ENCODE results near the gene SULT1A1. TPM values are rescaled to one million over a fixed set of nuclear protein-coding genes. Genes with fewer than 3 reads are reported as not detected.

SULT1A1 gene
- total and polyA plus RNA-seq, 2 of the 13 experiments (the other 11 are each of a cell fraction or from before 2014, with no cell fraction given), result 114 to 147 TPM

GRCh38 chr16:28617874-28618273 lies 8.0 kb upstream of the SULT1A1 start (continued):
- TF ChIP-seq NR2F1 (CRISPR knock-in tag; IDR thresholded peaks at IDR 0.05), result peak in 1 of 2 experiments; percentile 56; a peak in 1 of 4 replicates
- no peak for TF ChIP-seq MIXL1 (CRISPR knock-in tag; IDR thresholded peaks at IDR 0.05)
- no peak for TF ChIP-seq PHF5A (CRISPR knock-in tag; IDR thresholded peaks at IDR 0.05; ENCODE audit: low read depth, unreplicated experiment)
- no peak for TF ChIP-seq ZZZ3 (CRISPR knock-in tag; IDR thresholded peaks at IDR 0.05; ENCODE audit: borderline replicate concordance)
- TF ChIP-seq NFAT5 (CRISPR knock-in tag; IDR thresholded peaks at IDR 0.05), result no peak
- peak; percentile 89 for TF ChIP-seq GFI1 (CRISPR knock-in tag; IDR thresholded peaks at IDR 0.05; ENCODE audit: borderline replicate concordance)
- TF ChIP-seq SMYD3 (CRISPR knock-in tag; IDR thresholded peaks at IDR 0.05), result no peak
- TF ChIP-seq ZBTB49 (CRISPR knock-in tag; IDR thresholded peaks at IDR 0.05; ENCODE audit: borderline replicate concordance), result no peak
- no peak for TF ChIP-seq ZBTB33 (CRISPR knock-in tag; IDR thresholded peaks at IDR 0.05)
- TF ChIP-seq ZNF7 (CRISPR knock-in tag; IDR thresholded peaks at IDR 0.05), result no peak
- no peak for TF ChIP-seq ZFP36 (IDR thresholded peaks at IDR 0.05; ENCODE audit: borderline replicate concordance, low read depth, low read length, partially characterized antibody)
- TF ChIP-seq FOXP1 (IDR thresholded peaks at IDR 0.05), result no peak
- TF ChIP-seq FOXP1 (CRISPR knock-in tag; IDR thresholded peaks at IDR 0.05), result no peak
- no peak for TF ChIP-seq HMG20B (CRISPR knock-in tag; conservative IDR thresholded peaks at IDR 0.05)
- TF ChIP-seq MTA1 (CRISPR knock-in tag; IDR thresholded peaks at IDR 0.05; ENCODE audit: borderline replicate concordance), result no peak
- no peak for TF ChIP-seq HOXA9 (CRISPR knock-in tag; IDR thresholded peaks at IDR 0.05; ENCODE audit: borderline replicate concordance)
- no peak for TF ChIP-seq ZNF12 (CRISPR knock-in tag; IDR thresholded peaks at IDR 0.05)
